Common myeloid progenitor, CD34-positive (primary cell): Measurements from ENCODE around the gene TSPYL2.
A peak's percentile ranks its signal among the peaks of the same experiment; 100 is the strongest.

Experiments used
- CTCF ChIA-PET: fragments of 350-600 bp; sonication (Branson Sonifier 250); formaldehyde crosslinking; loops from one replicate; lab custom pipeline; 2021; ENCODE audit warnings: antibody characterized with exemption; lab: Charles Lee
- POLR2A ChIA-PET: fragments of 350-600 bp; sonication (Branson Sonifier 250); formaldehyde crosslinking; loops from one replicate; lab custom pipeline; 2021; ENCODE audit warnings: antibody characterized with exemption; lab: Charles Lee
- DNase-seq, 3 donors: peaks; one replicate each; pipeline versions ENCODE4 v3.0.0 to v3.0.0-alpha.2; 2013
- H3K27ac ChIP-seq, 2 experiments: 1 replicate in 1 of 2; 2 replicates in 1 of 2; pipeline ENCODE4 v1.7.0; 2013; ENCODE audit warnings: inconsistent platforms in 2 of 2, low read length in 2 of 2, mild to moderate bottlenecking in 2 of 2, low read depth in 1 of 2, moderate library complexity in 1 of 2; ENCODE audit not compliant: severe bottlenecking in 2 of 2, insufficient read depth in 1 of 2, poor library complexity in 1 of 2
- H3K27me3 ChIP-seq, 5 experiments: replicated peaks in 2 of 5; 1 replicate in 3 of 5; 2 replicates in 2 of 5; pipeline versions ENCODE4 v1.6.1 to v1.7.0; 2013; ENCODE audit warnings: low read length in 4 of 5, mild to moderate bottlenecking in 2 of 5, moderate library complexity in 2 of 5, inconsistent platforms in 1 of 5; ENCODE audit not compliant: insufficient read depth in 5 of 5, control insufficient read depth in 4 of 5
- H3K36me3 ChIP-seq, 4 experiments: 1 replicate in 2 of 4; 2 replicates in 2 of 4; pipeline versions ENCODE4 v1.6.1 to v1.7.0; 2013; ENCODE audit warnings: low read length in 3 of 4, control low read depth in 1 of 4, mild to moderate bottlenecking in 1 of 4; ENCODE audit not compliant: control insufficient read depth in 4 of 4, insufficient read depth in 4 of 4
- H3K4me1 ChIP-seq, 4 experiments: 1 replicate in 3 of 4; 2 replicates in 1 of 4; pipeline versions ENCODE4 v1.6.1 to v1.7.1; 2013; ENCODE audit warnings: low read length in 3 of 4, mild to moderate bottlenecking in 3 of 4, control low read depth in 1 of 4, inconsistent platforms in 1 of 4, moderate library complexity in 1 of 4; ENCODE audit not compliant: control insufficient read depth in 4 of 4, insufficient read depth in 4 of 4; ENCODE audit errors: control extremely low read depth in 1 of 4
- H3K4me3 ChIP-seq, 7 experiments: 1 replicate in 4 of 7; 2 replicates in 3 of 7; pipeline versions ENCODE4 v1.5.1 to v1.7.0; 2013; ENCODE audit warnings: mild to moderate bottlenecking in 7 of 7, low read length in 6 of 7, moderate library complexity in 6 of 7, inconsistent platforms in 2 of 7, low read depth in 2 of 7, control low read depth in 1 of 7; ENCODE audit not compliant: insufficient read depth in 4 of 7, control insufficient read depth in 1 of 7; ENCODE audit errors: extremely low read depth in 1 of 7
- H3K9me3 ChIP-seq, 5 experiments: 1 replicate in 4 of 5; 2 replicates in 1 of 5; pipeline versions ENCODE4 v1.6.1 to v1.7.1; 2013; ENCODE audit warnings: low read length in 4 of 5, mild to moderate bottlenecking in 2 of 5, inconsistent platforms in 1 of 5, low read depth in 1 of 5, moderate library complexity in 1 of 5; ENCODE audit not compliant: control insufficient read depth in 4 of 5, insufficient read depth in 2 of 5; ENCODE audit errors: control extremely low read depth in 1 of 5
- WGBS: methylation state at CpG from one replicate; pipeline ENCODE4 v1.1.5; 2013; ENCODE audit not compliant: insufficient coverage; 5-methylcytosine and 5-hydroxymethylcytosine counted together

The TSPYL2 gene

GRCh38 chrX:53093177-53093655 lies 11.0 kb downstream of the TSPYL2 start:
- ChIA-PET CTCF (no interaction called here), POLR2A (no interaction called here)
- Histone ChIP-seq H3K4me1 (peaks cover 6 to 20% (median 10%) of the 10 kb centered on the region in 4 experiments), H3K27ac (peak overlapping the region in 1 of 2 experiments; percentile 64), H3K4me3 (peak overlapping the region in 6 of 7 experiments; percentile 70 to 89 (median 72)), H3K9me3 (no peaks in the 10 kb centered on the region), H3K36me3 (no peaks in the 10 kb centered on the region), H3K27me3 (peaks cover 0 to 33% (median 0%) of the 10 kb centered on the region in 5 experiments)
- 29% methylated on average over 3 of the region's 16 CpGs for WGBS
- peak; percentile 68 to 80 (median 79) for DNase-seq

GRCh38 chrX:53093748-53094581 lies 11.8 kb downstream of the TSPYL2 start, which contains the start of gene KANTR:
KANTR (plus strand) TSS chrX:53094142; CDS start chrX:53124273, 30,131 bp downstream.
- CTCF ChIA-PET = interaction anchor here (1.1 to 1.3 kb wide), 2 partner anchors 21 to 22 kb away, joined by 3 read pairs; no protein-coding TSS in a partner anchor

GRCh38 chrX:53094582-53094905 lies 12.4 kb downstream of the TSPYL2 start:
- peak overlapping the region; percentile 61 to 89 (median 72) for H3K4me3 ChIP-seq
- ChIA-PET POLR2A (interaction anchor here (0.6 kb wide), 1 partner anchor 1714 kb away, joined by 4 read pairs; no protein-coding TSS in a partner anchor), CTCF (interaction anchor here (0.6 to 1.3 kb wide), 3 partner anchors 19 to 23 kb away, joined by 3 read pairs; no protein-coding TSS in a partner anchor)
- peak overlapping the region in 1 of 2 experiments; percentile 64 for H3K27ac ChIP-seq
- DNase-seq = no peak
- no peaks in the 10 kb centered on the region for H3K9me3 ChIP-seq
- peaks cover 0 to 5% (median 0%) of the 10 kb centered on the region in 4 experiments for H3K36me3 ChIP-seq
- H3K27me3 ChIP-seq = peaks cover 0 to 26% (median 0%) of the 10 kb centered on the region in 5 experiments
- 20% methylated on average over 2 of the region's 5 CpGs for WGBS
- peaks cover 3 to 14% (median 8%) of the 10 kb centered on the region in 4 experiments for H3K4me1 ChIP-seq

More at GRCh38 chrX:53093748-53094581, 11.8 kb downstream of the TSPYL2 start, which contains the start of gene KANTR:
- peak; percentile 90 to 94 (median 93) for DNase-seq
- Histone ChIP-seq H3K9me3 (no peaks in the 10 kb centered on the region), H3K27ac (peak within 1 kb of the TSS in 1 of 2 experiments; percentile 64), H3K36me3 (peaks cover 0 to under 1% (median 0%) of the 10 kb centered on the region in 4 experiments), H3K4me1 (peaks cover 4 to 15% (median 8%) of the 10 kb centered on the region in 4 experiments), H3K4me3 (peak within 1 kb of the TSS; percentile 61 to 89 (median 72)), H3K27me3 (peaks cover 0 to 25% (median 0%) of the 10 kb centered on the region in 5 experiments)
- 18% methylated on average over 41 of the region's 67 CpGs for WGBS
- POLR2A ChIA-PET = no interaction called here

GRCh38 chrX:53095796-53096195 lies 13.6 kb downstream of the TSPYL2 start:
- WGBS = 69% methylated on average over 2 of the region's 3 CpGs
- Histone ChIP-seq H3K9me3 (no peaks in the 10 kb centered on the region), H3K27me3 (peaks cover 0 to 26% (median 0%) of the 10 kb centered on the region in 5 experiments), H3K4me1 (peaks cover 3 to 14% (median 8%) of the 10 kb centered on the region in 4 experiments), H3K36me3 (peaks cover 0 to 8% (median 0%) of the 10 kb centered on the region in 4 experiments), H3K27ac (no peak overlapping the region), H3K4me3 (no peak overlapping the region)
- CTCF ChIA-PET = no interaction called here
- no peak for DNase-seq
- POLR2A ChIA-PET = no interaction called here

GRCh38 chrX:53114864-53115549 lies 32.8 kb downstream of the TSPYL2 start:
- WGBS = 96% methylated on average over 5 of the region's 6 CpGs
- Histone ChIP-seq H3K36me3 (peaks cover 0 to 4% (median 0%) of the 10 kb centered on the region in 4 experiments), H3K4me1 (peaks cover 0 to 5% (median 0%) of the 10 kb centered on the region in 4 experiments), H3K27me3 (no peaks in the 10 kb centered on the region), H3K27ac (no peak overlapping the region), H3K9me3 (no peaks in the 10 kb centered on the region), H3K4me3 (no peak overlapping the region)
- DNase-seq = no peak
- CTCF ChIA-PET = no interaction called here
- POLR2A ChIA-PET = no interaction called here

GRCh38 chrX:53115550-53115874 lies 33.3 kb downstream of the TSPYL2 start:
- CTCF ChIA-PET = no interaction called here
- 88% methylated on average over 1 of the region's 2 CpGs for WGBS
- peaks cover 0 to 5% (median 0%) of the 10 kb centered on the region in 4 experiments for H3K4me1 ChIP-seq

More at GRCh38 chrX:53115550-53115874, 33.3 kb downstream of the TSPYL2 start:
- Histone ChIP-seq H3K27me3 (no peaks in the 10 kb centered on the region), H3K9me3 (no peaks in the 10 kb centered on the region), H3K27ac (no peak overlapping the region), H3K4me3 (no peak overlapping the region), H3K36me3 (peaks cover 0 to 4% (median 0%) of the 10 kb centered on the region in 4 experiments)
- DNase-seq = no peak
- POLR2A ChIA-PET = no interaction called here
